ENCODE data around the gene DIP2B.

DIP2B gene

GRCh38 chr12:50574601-50575348 lies 70.0 kb downstream of the DIP2B start:
- DNase-seq (ENCODE audit: low spot score), result no peak

GRCh38 chr12:50579757-50580267 lies 75.0 kb downstream of the DIP2B start:
- DNase-seq (ENCODE audit: low spot score), result no peak

- no peak for DNase-seq (ENCODE audit: low spot score)
These were observed 75.7 kb downstream of the DIP2B start for GRCh38 chr12:50580436-50580835.

- no peak for DNase-seq (ENCODE audit: low spot score)
These were observed 76.7 kb downstream of the DIP2B start for GRCh38 chr12:50581226-50582184.

GRCh38 chr12:50584135-50584534 lies 79.3 kb downstream of the DIP2B start:
- DNase-seq (ENCODE audit: low spot score), result no peak

- DNase-seq (ENCODE audit: low spot score), result no peak
These were observed 85.1 kb downstream of the DIP2B start for GRCh38 chr12:50589650-50590435.

- DNase-seq (ENCODE audit: low spot score), result no peak
These were observed 86.1 kb downstream of the DIP2B start for GRCh38 chr12:50590869-50591268.

- no peak for DNase-seq (ENCODE audit: low spot score)
These were observed 90.9 kb downstream of the DIP2B start for GRCh38 chr12:50595667-50596066.

GRCh38 chr12:50597200-50598195 lies 92.7 kb downstream of the DIP2B start:
- no peak for DNase-seq (ENCODE audit: low spot score)

GRCh38 chr12:50598321-50598862 lies 93.6 kb downstream of the DIP2B start:
- DNase-seq (ENCODE audit: low spot score), result no peak

GRCh38 chr12:50599366-50600095 lies 94.7 kb downstream of the DIP2B start:
- no peak for DNase-seq (ENCODE audit: low spot score)

- no peak for DNase-seq (ENCODE audit: low spot score)
These were observed 95.6 kb downstream of the DIP2B start for GRCh38 chr12:50600364-50600763.

- DNase-seq (ENCODE audit: low spot score), result no peak
These were observed 99.2 kb downstream of the DIP2B start for GRCh38 chr12:50603817-50604639.

- no peak for DNase-seq (ENCODE audit: low spot score)
These were observed 99.8 kb downstream of the DIP2B start for GRCh38 chr12:50604640-50604920.

- no peak for DNase-seq (ENCODE audit: low spot score)
These were observed 102.0 kb downstream of the DIP2B start for GRCh38 chr12:50606675-50607375.

GRCh38 chr12:50609292-50609874 lies 104.6 kb downstream of the DIP2B start:
- no peak for DNase-seq (ENCODE audit: low spot score)

GRCh38 chr12:50610171-50610570 lies 105.4 kb downstream of the DIP2B start:
- DNase-seq (ENCODE audit: low spot score), result no peak
